Left ventricle myocardium inferior (tissue), 1 donor: Measurements from ENCODE around the gene CTSL. TPM values are rescaled to one million over a fixed set of nuclear protein-coding genes. Genes with fewer than 3 reads are reported as not detected.
"Not testable (repeated sequence)": the region's sequence is repeated elsewhere in the genome, so short reads cannot be mapped to it uniquely, and the experiment has no call there.

Experiments used
- DNase-seq: peaks from one replicate; pipeline ENCODE4 v3.0.0-alpha.2; 2020
- H3K27ac ChIP-seq: fragments of 200-600 bp; replicated peaks from 2 replicates; pipeline ENCODE4 v1.8.0; 2021
- H3K27me3 ChIP-seq: fragments of 200-600 bp; 2 replicates; pipeline ENCODE4 v1.8.0; 2021; ENCODE audit warnings: low read depth
- H3K36me3 ChIP-seq: fragments of 200-600 bp; 2 replicates; pipeline ENCODE4 v1.8.0; 2021
- H3K4me1 ChIP-seq: fragments of 200-600 bp; 2 replicates; pipeline ENCODE4 v1.8.0; 2021
- H3K4me3 ChIP-seq: fragments of 200-600 bp; 2 replicates; pipeline ENCODE4 v1.8.0; 2021; ENCODE audit warnings: mild to moderate bottlenecking, moderate library complexity
- H3K9me3 ChIP-seq: fragments of 200-600 bp; replicated peaks from 2 replicates; pipeline ENCODE4 v1.8.0; 2021
- intact Hi-C: fragments of 100-400 bp; cut with micrococcal nuclease; formaldehyde crosslinking; loops from one replicate; pipeline ENCODE4 v1.11.0; 2022
- total RNA-seq: library from RNA; stranded (reverse); fragmentation: NEBNext Ultra II Directional; extraction: Animal tissue kit (Norgen Biotek cat#: 25700); gene quantifications from one replicate; pipeline ENCODE4 v1.2.1, GENCODE V29; 2021
- TF ChIP-seq, protein P1 (sequence below): fragments of 200-600 bp; IDR thresholded peaks from 2 replicates; pipeline ENCODE4 v1.8.0; 2021; ENCODE audit warnings: antibody characterized with exemption, mild to moderate bottlenecking, borderline replicate concordance
- donor health status: DM: no; HTN: yes; CAD: no; lungs with severe emphysema.

Gene CTSL
- total RNA-seq, 1 donor from 2014 or later: 116 TPM

DNA sequence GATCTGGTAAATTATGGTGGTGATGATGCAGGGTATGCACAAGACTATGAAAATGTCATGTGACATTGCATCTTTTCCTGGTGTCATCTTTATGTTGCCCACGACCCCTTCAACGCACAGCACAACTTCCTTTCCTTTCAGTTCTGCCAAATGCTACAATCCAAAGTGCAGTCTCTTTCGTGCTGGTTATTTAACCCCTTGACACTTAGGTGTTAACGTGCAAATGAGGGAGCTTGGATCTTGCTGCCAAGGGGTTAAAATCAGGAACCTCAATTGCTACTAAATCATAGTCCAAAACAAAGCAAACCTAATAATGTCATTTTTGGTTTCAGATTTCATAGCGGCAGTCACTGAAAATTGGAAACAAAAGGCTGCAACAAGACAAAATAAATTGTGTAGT is 16.0 kb downstream of the CTSL start:
- Histone ChIP-seq H3K4me1 (no peaks in the 10 kb centered on the region), H3K9me3 (peaks cover 21% of the 10 kb centered on the region), H3K27me3 (peaks cover 26% of the 10 kb centered on the region), H3K36me3 (no peaks in the 10 kb centered on the region), H3K4me3 (no peak overlapping the region), H3K27ac (no peak overlapping the region)
- intact Hi-C loops: no loop called here
- TF ChIP-seq, protein P1, sequence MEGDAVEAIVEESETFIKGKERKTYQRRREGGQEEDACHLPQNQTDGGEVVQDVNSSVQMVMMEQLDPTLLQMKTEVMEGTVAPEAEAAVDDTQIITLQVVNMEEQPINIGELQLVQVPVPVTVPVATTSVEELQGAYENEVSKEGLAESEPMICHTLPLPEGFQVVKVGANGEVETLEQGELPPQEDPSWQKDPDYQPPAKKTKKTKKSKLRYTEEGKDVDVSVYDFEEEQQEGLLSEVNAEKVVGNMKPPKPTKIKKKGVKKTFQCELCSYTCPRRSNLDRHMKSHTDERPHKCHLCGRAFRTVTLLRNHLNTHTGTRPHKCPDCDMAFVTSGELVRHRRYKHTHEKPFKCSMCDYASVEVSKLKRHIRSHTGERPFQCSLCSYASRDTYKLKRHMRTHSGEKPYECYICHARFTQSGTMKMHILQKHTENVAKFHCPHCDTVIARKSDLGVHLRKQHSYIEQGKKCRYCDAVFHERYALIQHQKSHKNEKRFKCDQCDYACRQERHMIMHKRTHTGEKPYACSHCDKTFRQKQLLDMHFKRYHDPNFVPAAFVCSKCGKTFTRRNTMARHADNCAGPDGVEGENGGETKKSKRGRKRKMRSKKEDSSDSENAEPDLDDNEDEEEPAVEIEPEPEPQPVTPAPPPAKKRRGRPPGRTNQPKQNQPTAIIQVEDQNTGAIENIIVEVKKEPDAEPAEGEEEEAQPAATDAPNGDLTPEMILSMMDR: no peak
- no peak for DNase-seq

DNA sequence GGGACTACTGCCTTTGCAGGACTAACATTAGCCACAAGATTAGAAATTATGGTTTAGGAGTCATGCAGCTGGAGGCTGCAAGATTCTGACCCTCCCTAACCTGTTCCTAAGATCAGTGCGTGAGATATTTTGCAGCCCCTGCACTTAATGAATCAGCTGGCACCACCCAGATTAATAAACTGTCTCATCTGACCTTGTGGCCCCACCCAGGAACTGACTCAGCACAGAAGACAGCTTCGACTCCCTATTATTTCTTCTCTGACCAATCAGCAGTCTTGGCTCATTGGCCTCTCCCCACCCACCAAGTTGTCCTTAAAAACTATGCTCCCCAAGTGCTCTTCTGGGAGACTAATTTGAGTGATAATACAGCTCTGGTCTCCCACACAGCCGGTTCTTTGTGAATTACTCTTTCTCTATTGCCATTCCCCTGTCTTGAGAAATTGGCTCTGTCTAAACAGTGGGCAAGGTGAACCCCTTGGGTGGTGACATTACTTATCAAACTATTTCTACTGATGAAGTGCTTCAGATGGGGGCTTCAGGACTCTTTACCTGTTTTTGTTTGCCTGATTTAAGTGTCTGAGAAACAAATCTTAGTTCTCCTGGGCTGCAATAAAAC is 17.0 kb downstream of the CTSL start:
- peaks cover 28% of the 10 kb centered on the region for H3K27me3 ChIP-seq
- H3K9me3 ChIP-seq: peaks cover 21% of the 10 kb centered on the region
- H3K4me1 ChIP-seq: no peaks in the 10 kb centered on the region
- intact Hi-C loops: no loop called here
- no peak overlapping the region for H3K4me3 ChIP-seq
- no peak overlapping the region for H3K27ac ChIP-seq
- no peak for DNase-seq
- H3K36me3 ChIP-seq: no peaks in the 10 kb centered on the region
- TF ChIP-seq, protein P1: no peak

DNA sequence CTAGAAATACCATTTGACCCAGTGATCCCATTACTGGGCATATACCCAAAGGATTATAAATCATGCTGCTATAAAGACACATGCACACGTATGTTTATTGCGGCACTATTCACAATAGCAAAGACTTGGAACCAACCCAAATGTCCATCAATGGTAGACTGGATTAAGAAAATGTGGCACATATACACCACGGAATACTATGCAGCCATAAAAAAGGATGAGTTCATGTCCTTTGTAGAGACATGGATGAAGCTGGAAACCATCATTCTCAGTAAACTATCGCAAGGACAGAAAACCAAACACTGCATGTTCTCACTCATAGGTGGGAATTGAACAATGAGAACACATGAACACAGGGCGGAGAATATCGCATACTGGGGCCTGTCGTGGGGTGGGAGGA is 18.3 kb downstream of the CTSL start:
- peaks cover 21% of the 10 kb centered on the region for H3K9me3 ChIP-seq
- H3K36me3 ChIP-seq, DNase-seq, H3K4me3 ChIP-seq, H3K4me1 ChIP-seq, H3K27ac ChIP-seq, intact Hi-C loops: not testable (repeated sequence)
- H3K27me3 ChIP-seq: peaks cover 20% of the 10 kb centered on the region

DNA sequence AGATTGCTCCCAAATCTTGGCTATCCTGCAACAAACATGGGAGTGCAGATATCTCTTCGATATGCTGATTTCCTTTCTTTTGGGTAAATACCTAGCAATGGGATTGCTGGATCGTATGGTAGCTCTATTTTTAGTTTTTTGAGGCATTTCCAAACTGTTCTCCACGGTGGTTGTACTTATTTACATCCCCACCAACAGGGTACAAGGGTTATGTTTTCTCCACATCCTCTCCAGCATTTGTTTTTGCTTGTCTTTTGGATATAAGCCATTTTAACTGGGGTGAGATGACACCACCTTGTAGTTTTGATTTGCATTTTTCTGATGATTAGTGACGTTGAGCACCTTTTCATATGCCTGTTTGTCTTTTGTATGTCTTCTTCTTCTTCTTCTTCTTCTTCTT is 20.3 kb downstream of the CTSL start:
- peaks cover 6% of the 10 kb centered on the region for H3K4me1 ChIP-seq
- TF ChIP-seq, protein P1: no peak
- H3K36me3 ChIP-seq: no peaks in the 10 kb centered on the region
- DNase-seq: no peak
- intact Hi-C loops: no loop called here
- H3K4me3 ChIP-seq: no peak overlapping the region
- H3K27ac ChIP-seq: no peak overlapping the region
- H3K27me3 ChIP-seq: peaks cover 11% of the 10 kb centered on the region
- H3K9me3 ChIP-seq: peaks cover 21% of the 10 kb centered on the region

DNA sequence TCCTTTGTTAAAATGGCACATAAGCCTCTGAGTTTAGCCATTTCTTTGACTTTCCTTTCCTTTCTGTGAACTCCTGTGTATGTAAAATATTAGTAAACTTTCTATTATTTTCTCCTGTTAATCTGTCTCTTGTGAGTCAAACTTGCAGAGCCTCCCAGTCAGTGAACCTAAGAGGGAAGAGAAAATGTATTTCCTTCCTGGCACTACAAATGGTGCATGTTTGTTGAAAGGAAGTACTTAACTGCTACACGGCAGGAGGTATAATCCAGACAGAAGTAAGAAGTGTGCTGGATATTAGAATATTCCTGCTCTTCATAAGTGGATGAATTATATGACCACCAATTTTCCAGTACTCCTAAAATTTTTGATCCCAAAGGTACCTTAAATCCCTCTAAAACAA is 23.0 kb downstream of the CTSL start:
- Histone ChIP-seq H3K27ac (peak overlapping the region; percentile 82), H3K4me1 (peaks cover 6% of the 10 kb centered on the region), H3K27me3 (peaks cover 7% of the 10 kb centered on the region), H3K9me3 (peaks cover 14% of the 10 kb centered on the region), H3K4me3 (no peak overlapping the region), H3K36me3 (no peaks in the 10 kb centered on the region)
- TF ChIP-seq, protein P1: no peak
- DNase-seq: no peak
- intact Hi-C loops: no loop called here

DNA sequence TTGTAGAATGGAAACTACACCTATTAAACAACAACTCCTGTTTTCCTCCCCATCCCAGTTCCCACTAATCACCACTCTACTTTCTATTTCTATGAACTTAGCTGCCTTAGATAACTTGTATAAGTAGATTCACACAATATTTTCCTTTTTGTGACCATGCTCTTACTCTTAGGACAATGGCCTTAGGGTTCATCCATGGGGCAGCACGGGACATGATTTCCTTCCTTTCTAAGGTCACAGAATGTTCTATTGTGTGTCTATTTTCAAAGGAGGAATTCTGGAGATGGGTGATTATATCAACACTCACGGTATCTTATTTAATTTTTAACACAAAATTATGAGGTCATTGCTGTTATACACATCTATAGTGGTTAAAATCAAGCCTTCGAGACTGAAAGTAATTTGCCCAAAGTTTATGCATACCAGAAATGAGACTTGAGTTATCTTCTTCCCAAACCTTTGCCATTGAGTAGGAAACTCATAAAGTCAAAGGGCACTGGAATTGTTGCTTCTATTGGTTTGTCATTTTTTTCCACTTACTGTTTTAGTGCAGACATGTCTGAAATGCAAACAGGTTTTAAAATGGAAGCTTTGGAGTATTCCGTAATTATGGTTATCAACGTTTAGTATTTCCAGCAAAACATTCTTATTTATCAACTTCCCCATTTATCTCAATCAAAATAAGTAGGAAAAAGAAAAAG is 23.6 kb downstream of the CTSL start:
- intact Hi-C loops: no loop called here
- TF ChIP-seq, protein P1: no peak

More for the DNA sequence above, 23.6 kb downstream of the CTSL start:
- Histone ChIP-seq H3K4me1 (peaks cover 6% of the 10 kb centered on the region), H3K9me3 (peaks cover 13% of the 10 kb centered on the region), H3K36me3 (no peaks in the 10 kb centered on the region), H3K27me3 (peaks cover 7% of the 10 kb centered on the region), H3K27ac (peak overlapping the region; percentile 82), H3K4me3 (no peak overlapping the region)
- DNase-seq: no peak
